HEK293 (cell line): ENCODE data around the gene FBXW5.

Experiments
- CTCF ChIP-seq: fragments of 450-650 bp; formaldehyde crosslinking; IDR thresholded peaks from 2 replicates; pipeline ENCODE4 v1.5.1; 2016; ENCODE audit warnings: missing biosample characterization, missing genetic modification characterization
- HOXD13 ChIP-seq: sonication (generic); formaldehyde crosslinking; IDR thresholded peaks from 2 replicates; pipeline ENCODE4 v1.8.0; 2022; ENCODE audit warnings: missing genetic modification reagents, borderline replicate concordance
- KLF9 ChIP-seq: fragments of 450-650 bp; formaldehyde crosslinking; IDR thresholded peaks from 2 replicates; pipeline ENCODE4 v1.5.1; 2016; ENCODE audit warnings: missing biosample characterization, missing genetic modification characterization, low read depth
- PBX3 ChIP-seq: sonication (generic); formaldehyde crosslinking; IDR thresholded peaks from 2 replicates; pipeline ENCODE4 v1.8.1; 2022; ENCODE audit warnings: mild to moderate bottlenecking, moderate library complexity, missing genetic modification reagents
- YY1 ChIP-seq: fragments of 450-650 bp; formaldehyde crosslinking; IDR thresholded peaks from 2 replicates; pipeline ENCODE4 v1.5.1; 2018; ENCODE audit warnings: missing biosample characterization, missing genetic modification characterization
- ZFP3 ChIP-seq: fragments of 450-650 bp; formaldehyde crosslinking; IDR thresholded peaks from 2 replicates; pipeline ENCODE4 v1.5.1; 2016; ENCODE audit warnings: low read depth, missing biosample characterization, missing genetic modification characterization
- ZNF239 ChIP-seq: fragments of 450-650 bp; formaldehyde crosslinking; IDR thresholded peaks from 2 replicates; pipeline ENCODE4 v1.5.1; 2016; ENCODE audit warnings: missing biosample characterization, missing genetic modification characterization
- ZNF292 ChIP-seq: fragments of 450-650 bp; formaldehyde crosslinking; IDR thresholded peaks from 2 replicates; pipeline ENCODE4 v1.5.1; 2016; ENCODE audit warnings: low read depth, missing biosample characterization, missing genetic modification characterization, borderline replicate concordance
- ZNF302 ChIP-seq: fragments of 450-650 bp; formaldehyde crosslinking; IDR thresholded peaks from 2 replicates; pipeline ENCODE4 v1.5.1; 2016; ENCODE audit warnings: missing biosample characterization, missing genetic modification characterization, low read depth
- ZNF366 ChIP-seq: fragments of 450-650 bp; formaldehyde crosslinking; conservative IDR thresholded peaks from 2 replicates; pipeline ENCODE4 v1.5.1; 2016; ENCODE audit warnings: missing biosample characterization, missing genetic modification characterization
- ZNF580 ChIP-seq: fragments of 450-650 bp; formaldehyde crosslinking; IDR thresholded peaks from 2 replicates; pipeline ENCODE4 v1.5.1; 2016; ENCODE audit warnings: missing biosample characterization, missing genetic modification characterization
- ZNF658 ChIP-seq: fragments of 450-650 bp; formaldehyde crosslinking; IDR thresholded peaks from 2 replicates; pipeline ENCODE4; 2016; ENCODE audit warnings: missing biosample characterization, missing genetic modification characterization
- ZNF777 ChIP-seq: fragments of 450-650 bp; formaldehyde crosslinking; IDR thresholded peaks from 2 replicates; pipeline ENCODE4 v1.5.1; 2017; ENCODE audit warnings: missing biosample characterization, missing genetic modification characterization, borderline replicate concordance
- TF ChIP-seq, protein P1 (sequence below): fragments of 450-650 bp; formaldehyde crosslinking; IDR thresholded peaks from 2 replicates; pipeline ENCODE4 v1.5.1; 2016; ENCODE audit warnings: missing biosample characterization, missing genetic modification characterization, low read depth

- TF ChIP-seq ZNF292 (tag by site-specific recombination) (no peak), YY1 (tag by site-specific recombination) (no peak), CTCF (tag by site-specific recombination) (no peak), ZNF777 (no peak), ZNF239 (tag by site-specific recombination) (no peak), KLF9 (tag by site-specific recombination) (no peak), PBX3 (CRISPR knock-in tag) (no peak), ZNF580 (tag by site-specific recombination) (no peak), ZNF366 (tag by site-specific recombination) (no peak), ZNF302 (tag by site-specific recombination) (no peak), ZFP3 (tag by site-specific recombination) (no peak), HOXD13 (CRISPR knock-in tag) (no peak), ZNF658 (tag by site-specific recombination) (no peak)
- TF ChIP-seq, protein P1, sequence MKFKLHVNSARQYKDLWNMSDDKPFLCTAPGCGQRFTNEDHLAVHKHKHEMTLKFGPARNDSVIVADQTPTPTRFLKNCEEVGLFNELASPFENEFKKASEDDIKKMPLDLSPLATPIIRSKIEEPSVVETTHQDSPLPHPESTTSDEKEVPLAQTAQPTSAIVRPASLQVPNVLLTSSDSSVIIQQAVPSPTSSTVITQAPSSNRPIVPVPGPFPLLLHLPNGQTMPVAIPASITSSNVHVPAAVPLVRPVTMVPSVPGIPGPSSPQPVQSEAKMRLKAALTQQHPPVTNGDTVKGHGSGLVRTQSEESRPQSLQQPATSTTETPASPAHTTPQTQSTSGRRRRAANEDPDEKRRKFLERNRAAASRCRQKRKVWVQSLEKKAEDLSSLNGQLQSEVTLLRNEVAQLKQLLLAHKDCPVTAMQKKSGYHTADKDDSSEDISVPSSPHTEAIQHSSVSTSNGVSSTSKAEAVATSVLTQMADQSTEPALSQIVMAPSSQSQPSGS (tag by site-specific recombination), result no peak
Measured at GRCh38 chr9:136899196-136899595, 45.3 kb downstream of the FBXW5 start.
